Neural progenitor cell (in vitro differentiated cells): Measurements from ENCODE around the gene ALKBH4. TPM values are rescaled to one million over a fixed set of nuclear protein-coding genes. Genes with fewer than 3 reads are reported as not detected.
"Not testable (repeated sequence)": the region's sequence is repeated elsewhere in the genome, so short reads cannot be mapped to it uniquely, and the experiment has no call there.

ENCODE experiments used
- DNase-seq: peaks from one replicate; pipeline ENCODE4 v3.0.0-alpha.2; 2016; ENCODE audit warnings: low spot score
- H2AFZ ChIP-seq: fragments of 200-600 bp; sonication (generic); replicated peaks from 2 replicates; pipeline ENCODE4 v1.6.1; 2016; ENCODE audit warnings: antibody characterized with exemption
- H3F3A ChIP-seq: fragments of 200-600 bp; sonication (generic); 2 replicates; pipeline ENCODE4 v1.6.1; 2016; ENCODE audit warnings: antibody characterized with exemption, low read depth
- H3K27ac ChIP-seq: fragments of 200-600 bp; sonication (generic); 2 replicates; pipeline ENCODE4 v1.5.1; 2016; ENCODE audit warnings: mild to moderate bottlenecking
- H3K27me3 ChIP-seq: fragments of 200-600 bp; sonication (generic); 2 replicates; pipeline ENCODE4 v1.6.1; 2016; ENCODE audit warnings: mild to moderate bottlenecking, moderate library complexity
- H3K36me3 ChIP-seq: fragments of 200-600 bp; sonication (generic); 2 replicates; pipeline ENCODE4 v1.5.1; 2016
- H3K4me1 ChIP-seq: fragments of 200-600 bp; sonication (generic); 2 replicates; pipeline ENCODE4 v1.6.1; 2016; ENCODE audit warnings: mixed run types
- H3K4me2 ChIP-seq: fragments of 200-600 bp; sonication (generic); 2 replicates; pipeline ENCODE4 v1.6.1; 2016
- H3K4me3 ChIP-seq: fragments of 200-600 bp; sonication (generic); 2 replicates; pipeline ENCODE4 v1.5.1; 2016
- H3K79me2 ChIP-seq: fragments of 200-600 bp; sonication (generic); 2 replicates; pipeline ENCODE4 v1.6.1; 2016; ENCODE audit warnings: low read depth
- H3K9ac ChIP-seq: fragments of 200-600 bp; sonication (generic); 2 replicates; pipeline ENCODE4 v1.6.1; 2016
- H3K9me3 ChIP-seq: fragments of 200-600 bp; sonication (generic); 2 replicates; pipeline ENCODE4 v1.5.1; 2016; ENCODE audit warnings: low read depth
- H4K20me1 ChIP-seq: fragments of 200-600 bp; sonication (generic); 2 replicates; pipeline ENCODE4 v1.6.1; 2016; ENCODE audit warnings: low read depth
- H3K27ac Mint-ChIP-seq: 3 replicates; pipeline ENCODE4 v1.8.0; 2021; ENCODE audit warnings: mixed read lengths
- H3K27me3 Mint-ChIP-seq: 2 replicates; pipeline ENCODE4 v1.8.0; 2022; ENCODE audit warnings: low read depth, mild to moderate bottlenecking, inconsistent platforms, moderate library complexity, mixed read lengths; ENCODE audit not compliant: insufficient read depth
- H3K36me3 Mint-ChIP-seq: 3 replicates; pipeline ENCODE4 v1.8.0; 2021; ENCODE audit warnings: mixed read lengths
- H3K4me1 Mint-ChIP-seq: 3 replicates; pipeline ENCODE4 v1.8.0; 2021; ENCODE audit warnings: mixed read lengths
- H3K4me3 Mint-ChIP-seq: 3 replicates; pipeline ENCODE4 v1.8.0; 2021; ENCODE audit warnings: mild to moderate bottlenecking, moderate library complexity, mixed read lengths
- H3K9me3 Mint-ChIP-seq: 3 replicates; pipeline ENCODE4 v1.8.0; 2020; ENCODE audit warnings: mixed read lengths
- EZH2 ChIP-seq: fragments of 200-600 bp; sonication (generic); IDR thresholded peaks from 2 replicates; pipeline ENCODE4 v1.6.1; 2017; ENCODE audit warnings: antibody characterized with exemption, mild to moderate bottlenecking, moderate library complexity
- EZH2phosphoT487 ChIP-seq: fragments of 200-600 bp; sonication (generic); IDR thresholded peaks from 2 replicates; pipeline ENCODE4 v1.6.1; 2017; ENCODE audit warnings: antibody characterized with exemption
- microRNA-seq: library from miRNA; unstranded; fragments of <30 nt; microRNA quantifications from one replicate; pipeline ENCODE4, GENCODE V29; 2016
- total RNA-seq: library from RNA; depleted of rRNA; stranded (reverse); fragments of >200 nt; gene quantifications from 2 replicates; pipeline ENCODE4 v1.2.3, GENCODE V29; 2015; ENCODE audit warnings: low replicate concordance
- TF ChIP-seq, protein P1 (sequence below): fragments of 200-600 bp; sonication (generic); IDR thresholded peaks from 2 replicates; pipeline ENCODE4 v1.5.1; 2017; ENCODE audit warnings: antibody characterized with exemption, mild to moderate bottlenecking

Gene ALKBH4
- total RNA-seq, 1 donor from 2014 or later = 6.5 TPM

DNA sequence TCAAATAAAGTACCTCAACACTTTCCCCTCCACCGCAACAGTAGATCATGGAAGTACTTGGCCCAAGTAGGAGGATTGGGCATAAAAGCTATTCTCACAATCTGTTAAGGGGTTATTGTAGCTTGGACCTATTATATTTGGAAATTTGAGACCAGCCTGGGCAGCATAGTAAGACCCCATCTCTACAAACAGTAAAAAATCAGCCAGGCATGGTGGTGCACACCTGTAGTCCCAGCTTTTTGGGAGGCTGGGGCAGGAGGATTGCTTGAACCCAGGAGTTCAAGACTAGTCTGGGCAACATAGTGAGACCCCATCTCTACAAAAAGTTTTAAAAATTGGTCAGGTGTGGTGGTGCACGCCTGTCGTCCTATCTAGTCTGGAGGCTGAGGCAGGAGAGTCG, 55.3 kb downstream of the ALKBH4 start:
- Mint-ChIP-seq H3K9me3 (peaks cover 14% of the 10 kb centered on the region), H3K4me3 (no peak overlapping the region), H3K27me3 (peaks cover 11% of the 10 kb centered on the region), H3K27ac (no peak overlapping the region), H3K36me3 (peaks cover 56% of the 10 kb centered on the region), H3K4me1 (no peaks in the 10 kb centered on the region)
- H3K9ac ChIP-seq = no peak overlapping the region
- peaks cover 12% of the 10 kb centered on the region for H3K36me3 ChIP-seq
- no peak overlapping the region for H3K27ac ChIP-seq
- peaks cover 2% of the 10 kb centered on the region for H3F3A ChIP-seq
- H3K79me2 ChIP-seq = peaks cover 5% of the 10 kb centered on the region
- H3K27me3 ChIP-seq = no peaks in the 10 kb centered on the region
- no peak for DNase-seq
- no peak overlapping the region for H3K4me3 ChIP-seq
- no peak overlapping the region for H3K4me2 ChIP-seq
- H4K20me1 ChIP-seq = peaks cover 14% of the 10 kb centered on the region
- TF ChIP-seq, protein P1, sequence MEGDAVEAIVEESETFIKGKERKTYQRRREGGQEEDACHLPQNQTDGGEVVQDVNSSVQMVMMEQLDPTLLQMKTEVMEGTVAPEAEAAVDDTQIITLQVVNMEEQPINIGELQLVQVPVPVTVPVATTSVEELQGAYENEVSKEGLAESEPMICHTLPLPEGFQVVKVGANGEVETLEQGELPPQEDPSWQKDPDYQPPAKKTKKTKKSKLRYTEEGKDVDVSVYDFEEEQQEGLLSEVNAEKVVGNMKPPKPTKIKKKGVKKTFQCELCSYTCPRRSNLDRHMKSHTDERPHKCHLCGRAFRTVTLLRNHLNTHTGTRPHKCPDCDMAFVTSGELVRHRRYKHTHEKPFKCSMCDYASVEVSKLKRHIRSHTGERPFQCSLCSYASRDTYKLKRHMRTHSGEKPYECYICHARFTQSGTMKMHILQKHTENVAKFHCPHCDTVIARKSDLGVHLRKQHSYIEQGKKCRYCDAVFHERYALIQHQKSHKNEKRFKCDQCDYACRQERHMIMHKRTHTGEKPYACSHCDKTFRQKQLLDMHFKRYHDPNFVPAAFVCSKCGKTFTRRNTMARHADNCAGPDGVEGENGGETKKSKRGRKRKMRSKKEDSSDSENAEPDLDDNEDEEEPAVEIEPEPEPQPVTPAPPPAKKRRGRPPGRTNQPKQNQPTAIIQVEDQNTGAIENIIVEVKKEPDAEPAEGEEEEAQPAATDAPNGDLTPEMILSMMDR = no peak
- no peak for TF ChIP-seq EZH2
- TF ChIP-seq EZH2phosphoT487 = no peak
- H3K4me1 ChIP-seq = no peaks in the 10 kb centered on the region
- H2AFZ ChIP-seq = no peak overlapping the region
- no peaks in the 10 kb centered on the region for H3K9me3 ChIP-seq

DNA sequence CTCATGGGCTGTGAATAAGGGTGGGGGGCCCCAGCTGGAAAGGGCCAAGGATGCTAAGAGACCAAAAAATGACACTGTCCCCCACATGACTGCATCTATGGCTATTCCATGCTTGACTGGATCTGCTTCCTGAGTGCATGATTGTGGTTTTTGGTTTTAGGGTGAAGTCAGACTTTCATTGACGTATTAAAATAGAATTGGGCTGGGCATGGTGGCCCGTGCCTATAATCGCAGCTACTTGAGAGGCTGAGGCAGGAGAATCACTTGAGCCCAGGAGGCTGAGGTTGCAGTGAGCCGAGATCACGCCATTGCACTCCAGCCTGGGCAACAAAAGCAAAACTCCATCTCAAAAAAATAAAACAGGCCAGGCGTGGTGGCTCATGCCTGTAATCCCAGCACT, 56.1 kb downstream of the ALKBH4 start:
- peaks cover 11% of the 10 kb centered on the region for H3K27me3 Mint-ChIP-seq
- not testable (repeated sequence) for H3K4me2 ChIP-seq, H3K4me1 Mint-ChIP-seq, H3K27ac Mint-ChIP-seq, H3K4me3 Mint-ChIP-seq, H3K4me1 ChIP-seq, H2AFZ ChIP-seq, H3K9me3 ChIP-seq, H3K9ac ChIP-seq, H3K4me3 ChIP-seq, H3K27ac ChIP-seq, H3K27me3 ChIP-seq, DNase-seq, H3K79me2 ChIP-seq
- Histone ChIP-seq H4K20me1 (peaks cover 22% of the 10 kb centered on the region), H3K36me3 (peaks cover 12% of the 10 kb centered on the region), H3F3A (peaks cover 10% of the 10 kb centered on the region)
- peaks cover 14% of the 10 kb centered on the region for H3K9me3 Mint-ChIP-seq
- H3K36me3 Mint-ChIP-seq = peaks cover 58% of the 10 kb centered on the region

DNA sequence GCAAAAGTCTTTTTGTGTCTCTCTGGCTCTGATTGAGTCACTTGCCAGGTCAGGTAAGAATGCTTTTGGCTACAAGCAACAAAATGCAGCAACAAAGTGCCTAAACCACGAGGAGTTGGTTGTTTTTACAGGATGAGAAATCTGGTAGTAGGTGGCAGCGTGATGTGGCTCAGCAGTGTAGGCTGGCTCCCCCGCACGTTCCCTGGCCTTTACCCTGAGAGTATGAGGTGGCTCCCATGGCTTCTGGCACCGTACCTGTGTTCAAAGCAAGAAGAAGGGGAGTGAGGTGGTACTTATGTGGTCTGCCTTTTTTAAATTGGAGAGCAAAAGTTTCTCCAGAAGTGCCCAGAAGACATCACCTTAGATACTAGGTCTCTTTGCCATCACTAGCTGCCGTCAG, 56.8 kb downstream of the ALKBH4 start:
- Mint-ChIP-seq H3K36me3 (peaks cover 58% of the 10 kb centered on the region), H3K4me1 (no peaks in the 10 kb centered on the region), H3K27ac (no peak overlapping the region), H3K9me3 (peaks cover 14% of the 10 kb centered on the region), H3K27me3 (peaks cover 9% of the 10 kb centered on the region), H3K4me3 (no peak overlapping the region)
- H3K79me2 ChIP-seq = peaks cover 5% of the 10 kb centered on the region
- H3K27ac ChIP-seq = no peak overlapping the region
- H3K4me3 ChIP-seq = no peak overlapping the region
- H3K36me3 ChIP-seq = peaks cover 12% of the 10 kb centered on the region
- no peak overlapping the region for H3K9ac ChIP-seq
- H3K4me2 ChIP-seq = no peak overlapping the region
- H3F3A ChIP-seq = peaks cover 16% of the 10 kb centered on the region
- H4K20me1 ChIP-seq = peaks cover 25% of the 10 kb centered on the region
- H3K4me1 ChIP-seq = no peaks in the 10 kb centered on the region
- no peaks in the 10 kb centered on the region for H3K27me3 ChIP-seq
- TF ChIP-seq, protein P1 = no peak
- no peak for TF ChIP-seq EZH2
- TF ChIP-seq EZH2phosphoT487 = no peak
- no peaks in the 10 kb centered on the region for H3K9me3 ChIP-seq
- H2AFZ ChIP-seq = no peak overlapping the region
- no peak for DNase-seq

Small RNA genes lying within 50 kb of the gene (microRNA-seq; reads per million reads assigned to microRNA genes)
- not detected for gene MIR4467
- 1.1 reads per million for gene MIR5090

Other genes starting within 250 kb of the ALKBH4 start
- gene SH2B2, start 178.0 kb downstream of the ALKBH4 start, total RNA-seq = 2.0 and 15.1 TPM in 2 replicates
- not detected in 2 replicates for gene SPDYE6, start 108.4 kb downstream of the ALKBH4 start, total RNA-seq
- gene PRKRIP1, start 68.5 kb downstream of the ALKBH4 start, total RNA-seq = 29.1 and 44.5 TPM in 2 replicates
- 15.7 and 21.9 TPM in 2 replicates for gene ORAI2, start 31.3 kb downstream of the ALKBH4 start, total RNA-seq
- gene LRWD1, start 121 bp upstream of the ALKBH4 start, total RNA-seq = 16.9 and 31.8 TPM in 2 replicates
- gene POLR2J, start 14.1 kb upstream of the ALKBH4 start, total RNA-seq = 11.4 and 26.2 TPM in 2 replicates
- 0.99 and 3.9 TPM in 2 replicates for gene RASA4B, start 52.9 kb upstream of the ALKBH4 start, total RNA-seq
- 0.21 and 0.77 TPM in 2 replicates for gene UPK3BL2, start 78.8 kb upstream of the ALKBH4 start, total RNA-seq
- gene SPDYE2, start 86.4 kb upstream of the ALKBH4 start, total RNA-seq = not detected in 2 replicates
- 14.1 and 21.2 TPM in 2 replicates for gene POLR2J3, start 107.7 kb upstream of the ALKBH4 start, total RNA-seq
- 6.1 and 22.8 TPM in 2 replicates for gene RASA4, start 151.9 kb upstream of the ALKBH4 start, total RNA-seq
- 12.7 and 18.8 TPM in 2 replicates for gene UPK3BL1, start 177.9 kb upstream of the ALKBH4 start, total RNA-seq
- gene SPDYE2B, start 185.5 kb upstream of the ALKBH4 start, total RNA-seq = not detected in 2 replicates
- gene POLR2J2, start 206.8 kb upstream of the ALKBH4 start, total RNA-seq = 1.7 and 2.6 TPM in 2 replicates